ENCODE results near the gene C3orf52. TPM values are rescaled to one million over a fixed set of nuclear protein-coding genes. Genes with fewer than 3 reads are reported as not detected.

C3orf52 gene
- total and polyA plus RNA-seq, 9 donors = 4.4 to 8.1 (median 5.7) TPM

GRCh38 chr3:112116748-112117186, 30.6 kb downstream of the C3orf52 start:
- 25% methylated on average over 2 of the region's 13 CpGs for WGBS (ENCODE audit: insufficient coverage)
- Histone ChIP-seq H3K4me1 (ENCODE audit: control insufficient read depth, insufficient read depth, low read length) (peaks cover 24% of the 10 kb centered on the region), H3K27ac (ENCODE audit: low read length) (no peak overlapping the region), H3K27me3 (ENCODE audit: control insufficient read depth, insufficient read depth, low read length) (no peaks in the 10 kb centered on the region), H3K4me3 (ENCODE audit: low read length) (no peak overlapping the region), H3K9me3 (replicated peaks; ENCODE audit: control insufficient read depth, low read depth, low read length) (no peaks in the 10 kb centered on the region), H3K36me3 (ENCODE audit: control insufficient read depth, insufficient read depth, low read length) (no peaks in the 10 kb centered on the region)
- DNase-seq = no peak

DNA sequence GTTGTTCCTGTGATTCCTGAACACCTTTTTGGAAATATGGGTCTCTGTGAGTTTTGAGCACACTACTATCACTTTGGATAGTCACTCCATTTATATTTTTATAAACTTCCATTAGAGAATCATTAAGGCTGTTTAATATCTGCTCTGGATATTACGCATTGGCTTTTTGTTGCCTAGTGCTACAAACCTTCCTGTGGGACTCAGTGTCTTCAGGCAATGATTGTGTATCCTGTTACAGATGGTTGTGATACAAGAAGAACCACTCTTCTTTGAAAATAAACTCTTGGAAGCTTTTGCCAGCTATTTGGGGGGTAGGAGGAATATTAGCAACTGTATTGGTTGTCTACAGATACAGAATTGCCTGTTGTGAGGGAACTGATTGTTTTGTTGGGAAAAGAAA, 31.2 kb downstream of the C3orf52 start:
- no peak for DNase-seq
- H3K9me3 ChIP-seq (replicated peaks; ENCODE audit: control insufficient read depth, low read depth, low read length) = no peaks in the 10 kb centered on the region
- H3K4me3 ChIP-seq (ENCODE audit: low read length) = no peak overlapping the region
- no peaks in the 10 kb centered on the region for H3K27me3 ChIP-seq (ENCODE audit: control insufficient read depth, insufficient read depth, low read length)
- H3K36me3 ChIP-seq (ENCODE audit: control insufficient read depth, insufficient read depth, low read length) = no peaks in the 10 kb centered on the region
- peaks cover 24% of the 10 kb centered on the region for H3K4me1 ChIP-seq (ENCODE audit: control insufficient read depth, insufficient read depth, low read length)
- H3K27ac ChIP-seq (ENCODE audit: low read length) = no peak overlapping the region
- no CpG with 5 or more reads among the region's 1 CpG for WGBS (ENCODE audit: insufficient coverage)

DNA sequence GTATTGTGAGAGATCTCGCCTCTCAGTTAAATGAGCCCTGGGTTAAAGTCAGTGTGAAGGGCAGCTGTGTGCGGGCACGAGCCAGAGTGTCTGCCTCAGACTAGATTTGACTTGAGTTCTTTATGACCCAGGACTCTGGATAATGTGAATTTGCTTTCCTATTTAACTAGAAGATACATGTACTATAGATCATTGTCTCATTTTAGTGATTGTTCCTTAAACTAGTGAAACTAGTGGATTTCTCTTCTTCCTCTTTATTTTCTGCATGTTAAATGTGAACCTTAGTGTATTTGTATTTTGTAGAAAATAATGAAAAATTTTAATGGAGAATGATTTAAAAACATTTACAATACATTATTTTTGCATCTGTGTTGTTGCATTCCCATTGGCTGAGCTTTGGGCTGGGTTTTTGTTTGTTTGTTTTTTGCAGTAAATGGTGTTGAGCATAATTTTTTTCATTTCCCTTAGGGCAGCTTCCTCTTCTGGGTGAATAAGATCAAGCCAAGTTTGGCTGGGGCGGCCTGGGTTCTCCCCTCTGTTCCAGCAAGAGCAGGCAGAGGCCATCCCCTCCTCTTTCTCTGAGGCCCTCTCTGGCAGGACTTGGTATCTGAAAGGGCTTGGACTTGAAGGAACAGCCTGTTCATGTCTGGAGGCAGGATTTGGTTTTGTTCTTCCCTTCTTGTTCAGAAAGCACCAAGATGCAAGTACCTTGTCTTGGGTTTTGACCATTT, 31.8 kb downstream of the C3orf52 start:
- Histone ChIP-seq H3K36me3 (ENCODE audit: control insufficient read depth, insufficient read depth, low read length) (no peaks in the 10 kb centered on the region), H3K9me3 (replicated peaks; ENCODE audit: control insufficient read depth, low read depth, low read length) (no peaks in the 10 kb centered on the region), H3K4me3 (ENCODE audit: low read length) (no peak overlapping the region), H3K4me1 (ENCODE audit: control insufficient read depth, insufficient read depth, low read length) (peaks cover 24% of the 10 kb centered on the region), H3K27ac (ENCODE audit: low read length) (no peak overlapping the region), H3K27me3 (ENCODE audit: control insufficient read depth, insufficient read depth, low read length) (no peaks in the 10 kb centered on the region)
- WGBS (ENCODE audit: insufficient coverage) = no CpG with 5 or more reads among the region's 4 CpGs
- DNase-seq = no peak

GRCh38 chr3:112119962-112120836, 34.0 kb downstream of the C3orf52 start:
- H3K27ac ChIP-seq (ENCODE audit: low read length) = no peak overlapping the region
- H3K4me3 ChIP-seq (ENCODE audit: low read length) = no peak overlapping the region
- H3K4me1 ChIP-seq (ENCODE audit: control insufficient read depth, insufficient read depth, low read length) = peaks cover 16% of the 10 kb centered on the region
- WGBS (ENCODE audit: insufficient coverage) = 52% methylated on average over 6 of the region's 9 CpGs
- H3K9me3 ChIP-seq (replicated peaks; ENCODE audit: control insufficient read depth, low read depth, low read length) = no peaks in the 10 kb centered on the region
- no peak for DNase-seq
- H3K36me3 ChIP-seq (ENCODE audit: control insufficient read depth, insufficient read depth, low read length) = no peaks in the 10 kb centered on the region
- no peaks in the 10 kb centered on the region for H3K27me3 ChIP-seq (ENCODE audit: control insufficient read depth, insufficient read depth, low read length)

DNA sequence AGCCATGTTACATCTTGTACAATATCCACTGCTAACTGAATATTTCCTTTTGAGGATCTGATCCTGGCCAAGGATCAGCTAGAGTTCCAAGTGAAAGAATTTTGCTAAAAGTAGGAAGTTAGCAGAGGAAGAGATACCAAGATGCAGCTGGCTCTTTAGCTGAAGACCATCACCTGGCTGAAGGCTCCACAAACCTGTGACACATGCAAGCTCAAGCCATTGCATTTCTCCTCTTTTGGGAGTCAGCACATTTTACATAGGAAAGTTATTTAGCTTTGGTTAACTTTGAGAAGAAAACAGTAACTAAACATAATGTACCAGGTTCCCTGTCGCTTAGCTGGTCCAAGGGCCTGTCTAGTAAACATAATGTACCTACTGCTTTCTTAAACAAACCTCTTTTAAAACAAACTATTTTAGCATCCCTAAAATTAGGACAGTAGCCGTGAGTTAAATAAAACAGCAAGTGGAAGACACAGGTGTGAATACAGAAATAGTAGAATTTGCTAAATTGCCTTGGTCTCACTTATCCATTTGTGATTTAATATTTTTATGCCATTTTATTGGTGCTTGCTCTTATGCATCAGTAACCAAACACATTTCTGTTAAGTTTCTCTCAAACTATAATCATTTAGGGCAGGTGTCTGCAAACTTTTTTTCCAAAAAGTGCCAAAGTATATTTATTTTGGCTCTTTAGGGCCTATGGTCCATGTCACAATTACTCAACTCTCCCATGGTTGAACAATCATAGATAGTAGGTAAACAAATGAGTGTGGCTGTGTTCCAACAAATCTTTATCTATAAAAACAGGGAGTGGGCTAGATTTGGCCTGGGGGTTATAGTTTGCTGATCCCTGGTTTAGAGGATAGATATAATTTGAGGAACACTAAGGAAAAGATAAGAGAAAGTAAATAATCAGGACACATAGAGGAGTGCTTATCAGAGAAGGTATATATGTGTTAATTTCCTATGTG, 35.7 kb downstream of the C3orf52 start:
- H3K4me1 ChIP-seq (ENCODE audit: control insufficient read depth, insufficient read depth, low read length) = peaks cover 15% of the 10 kb centered on the region
- no peak overlapping the region for H3K27ac ChIP-seq (ENCODE audit: low read length)
- DNase-seq = no peak
- H3K4me3 ChIP-seq (ENCODE audit: low read length) = no peak overlapping the region
- no peaks in the 10 kb centered on the region for H3K27me3 ChIP-seq (ENCODE audit: control insufficient read depth, insufficient read depth, low read length)
- no peaks in the 10 kb centered on the region for H3K9me3 ChIP-seq (replicated peaks; ENCODE audit: control insufficient read depth, low read depth, low read length)
- WGBS (ENCODE audit: insufficient coverage) = no CpG with 5 or more reads among the region's 2 CpGs
- H3K36me3 ChIP-seq (ENCODE audit: control insufficient read depth, insufficient read depth, low read length) = no peaks in the 10 kb centered on the region

DNA sequence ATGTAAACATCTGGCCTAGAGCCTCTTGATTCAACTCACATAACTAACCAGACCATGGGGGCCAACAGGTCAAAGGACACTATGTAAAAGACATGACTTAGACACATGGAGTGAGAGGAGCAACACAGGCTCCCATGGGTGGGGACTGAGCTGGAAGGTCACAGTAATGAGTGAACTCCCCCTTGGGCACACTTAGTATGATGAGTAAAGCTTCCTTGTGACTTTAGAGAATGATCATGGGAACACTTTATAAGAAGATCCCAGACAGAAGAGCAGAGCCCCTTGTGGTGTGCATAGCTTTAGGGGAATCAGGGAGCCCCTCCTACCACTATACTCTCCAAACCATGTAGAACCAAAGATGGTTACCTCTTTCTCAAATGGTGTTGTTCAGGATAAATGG, 36.7 kb downstream of the C3orf52 start:
- no peak for DNase-seq
- no peaks in the 10 kb centered on the region for H3K27me3 ChIP-seq (ENCODE audit: control insufficient read depth, insufficient read depth, low read length)
- H3K4me3 ChIP-seq (ENCODE audit: low read length) = no peak overlapping the region
- H3K4me1 ChIP-seq (ENCODE audit: control insufficient read depth, insufficient read depth, low read length) = peaks cover 16% of the 10 kb centered on the region
- H3K36me3 ChIP-seq (ENCODE audit: control insufficient read depth, insufficient read depth, low read length) = no peaks in the 10 kb centered on the region
- H3K9me3 ChIP-seq (replicated peaks; ENCODE audit: control insufficient read depth, low read depth, low read length) = no peaks in the 10 kb centered on the region
- no peak overlapping the region for H3K27ac ChIP-seq (ENCODE audit: low read length)

DNA sequence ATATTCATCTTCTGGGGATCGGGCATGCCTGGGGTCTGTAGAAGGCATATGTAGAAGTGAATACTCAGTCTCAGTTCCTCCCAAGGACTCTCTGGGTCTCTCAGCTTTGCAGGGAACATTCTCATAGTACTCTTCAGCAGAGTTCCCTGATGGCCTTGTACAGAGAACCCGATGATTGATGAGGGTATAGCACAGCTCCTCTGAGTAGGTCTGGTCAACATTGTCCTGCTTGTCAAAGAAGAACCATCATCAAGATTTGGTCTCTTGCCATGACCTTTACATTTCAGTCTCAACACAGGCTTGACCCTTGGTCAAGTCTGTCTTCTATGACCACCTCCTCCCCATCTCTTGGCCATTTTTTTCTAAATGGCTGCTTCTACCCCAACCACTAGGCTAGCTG, 37.4 kb downstream of the C3orf52 start:
- Histone ChIP-seq H3K4me3 (ENCODE audit: low read length) (no peak overlapping the region), H3K27ac (ENCODE audit: low read length) (no peak overlapping the region), H3K36me3 (ENCODE audit: control insufficient read depth, insufficient read depth, low read length) (no peaks in the 10 kb centered on the region), H3K4me1 (ENCODE audit: control insufficient read depth, insufficient read depth, low read length) (peaks cover 17% of the 10 kb centered on the region), H3K9me3 (replicated peaks; ENCODE audit: control insufficient read depth, low read depth, low read length) (no peaks in the 10 kb centered on the region), H3K27me3 (ENCODE audit: control insufficient read depth, insufficient read depth, low read length) (no peaks in the 10 kb centered on the region)
- no peak for DNase-seq
- 100% methylated on average over 2 of the region's 2 CpGs for WGBS (ENCODE audit: insufficient coverage)

DNA sequence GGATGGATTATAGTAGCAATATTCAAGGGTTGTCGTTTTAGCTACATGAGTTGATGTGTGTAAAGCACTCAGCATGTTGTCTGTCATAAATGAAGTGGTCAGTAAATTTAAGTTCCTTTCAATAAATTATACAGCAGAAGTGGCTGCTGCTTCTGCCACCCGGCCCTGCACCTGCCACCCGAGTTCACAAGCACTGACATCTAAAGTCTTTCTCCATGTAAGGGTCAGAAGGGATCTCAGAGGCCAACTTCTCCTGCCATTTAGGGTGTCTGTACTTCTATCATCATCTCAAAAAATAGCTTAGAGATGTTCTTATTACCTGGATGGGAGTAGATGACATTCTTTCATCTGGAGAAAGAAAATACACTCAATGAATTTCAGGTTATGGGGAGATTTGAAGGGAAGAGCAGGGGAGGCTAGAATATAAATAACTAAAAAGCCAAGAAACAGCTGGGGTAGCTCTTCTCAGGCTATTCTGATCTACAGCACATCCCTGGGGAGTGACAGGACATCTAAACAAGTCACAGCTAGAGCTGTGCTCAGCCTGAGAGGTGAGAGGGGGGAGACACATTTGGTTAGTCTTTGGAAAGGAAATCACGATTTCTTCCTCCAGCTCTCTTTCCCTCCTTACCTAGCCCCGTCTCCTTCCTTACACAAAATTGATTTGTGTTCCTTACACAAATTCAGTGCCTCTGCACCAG, 38.9 kb downstream of the C3orf52 start:
- peak overlapping the region; percentile 29 for H3K27ac ChIP-seq (ENCODE audit: low read length)
- H3K4me3 ChIP-seq (ENCODE audit: low read length) = no peak overlapping the region
- H3K9me3 ChIP-seq (replicated peaks; ENCODE audit: control insufficient read depth, low read depth, low read length) = no peaks in the 10 kb centered on the region
- peaks cover 12% of the 10 kb centered on the region for H3K4me1 ChIP-seq (ENCODE audit: control insufficient read depth, insufficient read depth, low read length)
- 71% methylated on average over 1 of the region's 5 CpGs for WGBS (ENCODE audit: insufficient coverage)
- no peaks in the 10 kb centered on the region for H3K27me3 ChIP-seq (ENCODE audit: control insufficient read depth, insufficient read depth, low read length)
- peak; percentile 32 for DNase-seq
- no peaks in the 10 kb centered on the region for H3K36me3 ChIP-seq (ENCODE audit: control insufficient read depth, insufficient read depth, low read length)

DNA sequence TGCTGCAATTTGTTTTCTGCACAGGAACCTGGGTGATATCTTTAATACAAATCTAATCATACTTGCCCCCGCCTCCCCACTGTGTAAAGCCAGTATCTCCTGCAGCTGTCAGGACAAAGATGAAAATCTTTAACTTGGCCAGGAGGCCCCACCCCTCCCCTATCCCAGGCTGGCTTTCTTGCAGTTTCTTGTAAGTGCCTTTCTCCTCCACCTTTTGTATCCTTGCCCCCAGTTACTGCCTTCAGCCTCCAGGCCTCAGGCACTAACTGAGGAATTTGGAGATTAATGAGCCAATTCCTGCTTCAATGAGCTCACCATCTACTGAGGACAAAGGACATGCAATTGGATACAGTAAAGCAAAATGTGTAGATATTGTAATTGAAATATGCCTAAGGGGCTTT, 40.3 kb downstream of the C3orf52 start:
- no CpG with 5 or more reads among the region's 1 CpG for WGBS (ENCODE audit: insufficient coverage)
- Histone ChIP-seq H3K4me1 (ENCODE audit: control insufficient read depth, insufficient read depth, low read length) (peaks cover 12% of the 10 kb centered on the region), H3K27ac (ENCODE audit: low read length) (peak overlapping the region; percentile 62), H3K36me3 (ENCODE audit: control insufficient read depth, insufficient read depth, low read length) (no peaks in the 10 kb centered on the region), H3K27me3 (ENCODE audit: control insufficient read depth, insufficient read depth, low read length) (no peaks in the 10 kb centered on the region), H3K9me3 (replicated peaks; ENCODE audit: control insufficient read depth, low read depth, low read length) (no peaks in the 10 kb centered on the region), H3K4me3 (ENCODE audit: low read length) (no peak overlapping the region)
- peak; percentile 57 for DNase-seq
